DOHH2 (cell line): ENCODE results near the gene CCNO.

ENCODE experiments used
- H3F3A ChIP-seq: fragments of 200-600 bp; sonication (generic), shearing (Covaris generic); 2 replicates; pipeline ENCODE4 v1.6.0; 2016; ENCODE audit warnings: antibody characterized with exemption, mild to moderate bottlenecking; ENCODE audit not compliant: control insufficient read depth, insufficient read depth
- H3K27ac ChIP-seq: fragments of 200-600 bp; sonication (generic); 2 replicates; pipeline ENCODE4 v1.5.1; 2014; ENCODE audit warnings: low read depth, mild to moderate bottlenecking, low read length, moderate library complexity
- H3K27me3 ChIP-seq: fragments of 200-600 bp; sonication (generic); 2 replicates; pipeline ENCODE4 v1.6.1; 2014; ENCODE audit warnings: mild to moderate bottlenecking, low read length, mixed read lengths; ENCODE audit not compliant: control insufficient read depth
- H3K36me3 ChIP-seq: fragments of 200-600 bp; sonication (generic); 2 replicates; pipeline ENCODE4 v1.6.1; 2014; ENCODE audit warnings: mild to moderate bottlenecking, low read length, moderate library complexity, mixed read lengths; ENCODE audit not compliant: control insufficient read depth
- H3K4me1 ChIP-seq: fragments of 200-600 bp; sonication (generic); 2 replicates; pipeline ENCODE4 v1.6.1; 2014; ENCODE audit warnings: mild to moderate bottlenecking, low read length, mixed read lengths; ENCODE audit not compliant: control insufficient read depth
- H3K4me2 ChIP-seq: fragments of 200-600 bp; sonication (generic); 2 replicates; pipeline ENCODE4 v1.6.0; 2014; ENCODE audit warnings: mild to moderate bottlenecking, low read length, moderate library complexity
- H3K4me3 ChIP-seq: fragments of 200-600 bp; sonication (generic); 2 replicates; pipeline ENCODE4 v1.5.1; 2014; ENCODE audit warnings: mild to moderate bottlenecking, low read length, mixed read lengths
- H3K79me2 ChIP-seq: fragments of 200-600 bp; sonication (generic); 2 replicates; pipeline ENCODE4 v1.6.1; 2014; ENCODE audit warnings: mild to moderate bottlenecking, low read length, mixed read lengths; ENCODE audit not compliant: control insufficient read depth
- H3K9me2 ChIP-seq: fragments of 200-600 bp; sonication (generic); replicated peaks from 2 replicates; pipeline ENCODE4 v1.6.1; 2014; ENCODE audit warnings: mild to moderate bottlenecking, low read length, mixed read lengths; ENCODE audit not compliant: control insufficient read depth
- H3K9me3 ChIP-seq: fragments of 200-600 bp; sonication (generic); 2 replicates; pipeline ENCODE4 v1.6.1; 2014; ENCODE audit warnings: antibody characterized with exemption, low read length, mixed read lengths; ENCODE audit not compliant: control insufficient read depth, insufficient read depth
- H4K20me1 ChIP-seq: fragments of 200-600 bp; sonication (generic); 2 replicates; pipeline ENCODE4 v1.6.0; 2014; ENCODE audit warnings: low read depth, mild to moderate bottlenecking, antibody characterized with exemption, low read length, moderate library complexity; ENCODE audit not compliant: control insufficient read depth, insufficient read depth
- EZH2phosphoT487 ChIP-seq: fragments of 200-600 bp; sonication (generic); IDR thresholded peaks from 2 replicates; pipeline ENCODE4 v1.6.1; 2017; ENCODE audit warnings: borderline replicate concordance, mild to moderate bottlenecking, antibody characterized with exemption, low read length, moderate library complexity, mixed read lengths
- TF ChIP-seq, protein P1 (sequence below): fragments of 200-600 bp; sonication (generic); IDR thresholded peaks from one replicate; pipeline ENCODE4 v1.5.1; 2014; ENCODE audit warnings: antibody characterized with exemption, mild to moderate bottlenecking, low read depth, low read length; ENCODE audit not compliant: poor library complexity, severe bottlenecking

The CCNO gene

DNA sequence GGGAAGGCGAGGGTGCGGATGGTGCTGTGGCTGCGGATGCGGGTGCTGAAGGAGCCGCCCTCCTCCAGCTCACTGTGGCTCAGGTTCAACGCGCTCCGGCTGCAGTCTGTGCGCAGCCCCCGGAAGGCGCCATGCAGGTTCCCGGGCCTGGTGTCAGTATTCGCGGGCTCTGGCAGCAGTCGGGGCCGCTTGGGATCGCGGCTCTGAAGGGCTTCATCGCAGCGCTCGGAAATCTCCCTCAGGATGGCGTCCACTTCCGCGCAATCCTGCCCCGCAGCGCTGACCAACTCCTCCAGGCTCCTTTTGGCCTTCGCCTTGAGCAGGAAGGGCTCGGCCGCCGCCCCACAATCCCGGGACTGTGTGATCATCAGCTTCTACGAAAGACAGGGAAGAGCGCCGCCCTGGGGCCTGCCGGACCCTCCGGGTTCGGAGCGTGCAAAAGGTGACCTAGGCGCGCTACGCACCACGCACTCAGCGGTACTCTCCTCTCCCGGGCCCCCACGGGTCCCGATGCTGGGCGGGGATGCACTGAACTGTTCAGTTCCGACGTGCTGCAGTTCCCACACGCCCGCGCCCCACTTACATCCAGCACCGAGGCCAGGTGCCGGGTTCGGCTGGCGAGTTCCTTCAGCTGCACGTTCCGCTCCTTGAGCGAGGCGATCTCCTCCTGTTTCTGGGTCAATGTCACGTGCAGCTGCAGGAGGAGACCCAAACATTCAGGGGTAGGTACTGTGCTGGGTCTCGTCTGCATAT lies 12.8 kb downstream of the CCNO start:
- Histone ChIP-seq H3K9me3 (no peaks in the 10 kb centered on the region), H3K9me2 (no peaks in the 10 kb centered on the region), H3K27me3 (peaks cover 59% of the 10 kb centered on the region), H3K79me2 (no peaks in the 10 kb centered on the region), H3K4me1 (peaks cover 10% of the 10 kb centered on the region), H3F3A (no peaks in the 10 kb centered on the region), H3K36me3 (no peaks in the 10 kb centered on the region), H3K4me3 (peak overlapping the region; percentile 45), H3K27ac (no peak overlapping the region), H4K20me1 (no peaks in the 10 kb centered on the region), H3K4me2 (peak overlapping the region; percentile 58)
- peak; percentile 74; the same call in 1 of the 2 replicates for TF ChIP-seq EZH2phosphoT487
- TF ChIP-seq, protein P1, sequence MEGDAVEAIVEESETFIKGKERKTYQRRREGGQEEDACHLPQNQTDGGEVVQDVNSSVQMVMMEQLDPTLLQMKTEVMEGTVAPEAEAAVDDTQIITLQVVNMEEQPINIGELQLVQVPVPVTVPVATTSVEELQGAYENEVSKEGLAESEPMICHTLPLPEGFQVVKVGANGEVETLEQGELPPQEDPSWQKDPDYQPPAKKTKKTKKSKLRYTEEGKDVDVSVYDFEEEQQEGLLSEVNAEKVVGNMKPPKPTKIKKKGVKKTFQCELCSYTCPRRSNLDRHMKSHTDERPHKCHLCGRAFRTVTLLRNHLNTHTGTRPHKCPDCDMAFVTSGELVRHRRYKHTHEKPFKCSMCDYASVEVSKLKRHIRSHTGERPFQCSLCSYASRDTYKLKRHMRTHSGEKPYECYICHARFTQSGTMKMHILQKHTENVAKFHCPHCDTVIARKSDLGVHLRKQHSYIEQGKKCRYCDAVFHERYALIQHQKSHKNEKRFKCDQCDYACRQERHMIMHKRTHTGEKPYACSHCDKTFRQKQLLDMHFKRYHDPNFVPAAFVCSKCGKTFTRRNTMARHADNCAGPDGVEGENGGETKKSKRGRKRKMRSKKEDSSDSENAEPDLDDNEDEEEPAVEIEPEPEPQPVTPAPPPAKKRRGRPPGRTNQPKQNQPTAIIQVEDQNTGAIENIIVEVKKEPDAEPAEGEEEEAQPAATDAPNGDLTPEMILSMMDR, result no peak

DNA sequence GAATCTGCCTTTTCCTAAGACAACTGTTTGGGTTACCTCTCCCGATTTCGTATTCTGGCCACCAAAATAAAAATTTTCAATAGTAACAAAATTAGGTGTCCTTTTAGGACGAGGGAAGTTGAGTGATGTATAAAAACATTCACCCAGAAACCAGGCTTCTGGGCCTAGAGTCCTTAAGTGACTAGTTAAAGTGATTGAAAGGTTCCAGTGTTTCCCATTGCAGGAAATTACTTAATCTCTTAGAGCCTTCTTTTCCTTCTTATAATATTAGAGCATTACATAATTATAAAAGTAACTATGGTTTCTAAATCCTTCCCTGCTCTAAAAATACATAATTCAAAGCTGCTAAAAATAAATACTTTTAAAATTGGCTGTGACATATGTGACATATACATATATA lies 13.6 kb downstream of the CCNO start:
- no peaks in the 10 kb centered on the region for H3F3A ChIP-seq
- H3K9me2 ChIP-seq, result no peaks in the 10 kb centered on the region
- no peaks in the 10 kb centered on the region for H4K20me1 ChIP-seq
- H3K27ac ChIP-seq, result no peak overlapping the region
- no peaks in the 10 kb centered on the region for H3K36me3 ChIP-seq
- H3K4me2 ChIP-seq, result no peak overlapping the region
- no peaks in the 10 kb centered on the region for H3K79me2 ChIP-seq
- no peaks in the 10 kb centered on the region for H3K9me3 ChIP-seq
- H3K4me3 ChIP-seq, result no peak overlapping the region
- TF ChIP-seq, protein P1, result no peak
- no peak for TF ChIP-seq EZH2phosphoT487
- H3K4me1 ChIP-seq, result peaks cover 10% of the 10 kb centered on the region
- H3K27me3 ChIP-seq, result peaks cover 51% of the 10 kb centered on the region

DNA sequence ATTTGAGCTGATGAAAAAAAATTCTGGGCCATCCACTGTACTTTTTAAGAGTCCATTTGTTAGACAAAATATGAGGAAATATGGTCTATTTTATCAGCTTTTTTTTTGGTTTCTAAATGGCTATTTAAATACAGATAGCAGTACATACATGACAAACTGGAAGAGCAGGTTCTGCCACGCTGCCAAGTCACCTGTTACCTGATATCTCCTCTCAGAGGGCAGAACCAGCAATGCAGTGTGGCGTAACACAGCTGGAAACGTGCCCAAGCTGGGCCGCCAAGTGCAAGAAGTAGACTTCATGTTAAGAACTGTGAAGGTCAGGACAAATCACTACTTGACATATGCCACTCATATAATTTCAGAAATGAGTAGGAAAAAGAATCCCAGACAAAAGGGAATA lies 14.4 kb downstream of the CCNO start:
- Histone ChIP-seq H3K36me3 (no peaks in the 10 kb centered on the region), H4K20me1 (no peaks in the 10 kb centered on the region), H3K4me3 (no peak overlapping the region), H3K79me2 (no peaks in the 10 kb centered on the region), H3K9me3 (no peaks in the 10 kb centered on the region), H3K4me2 (no peak overlapping the region), H3F3A (no peaks in the 10 kb centered on the region), H3K27me3 (peaks cover 43% of the 10 kb centered on the region), H3K9me2 (no peaks in the 10 kb centered on the region), H3K27ac (no peak overlapping the region), H3K4me1 (peaks cover 10% of the 10 kb centered on the region)
- no peak for TF ChIP-seq EZH2phosphoT487
- TF ChIP-seq, protein P1, result no peak
